LNCaP clone FGC (cell line): ENCODE results near the gene GPR52.

Experiments
- DNase-seq: peaks from one replicate; pipeline ENCODE4 v3.0.0-alpha.2; 2011; ENCODE audit warnings: low read depth
- H3K4me3 ChIP-seq: 2 replicates; pipeline ENCODE4 v1.5.1; 2011; ENCODE audit warnings: mild to moderate bottlenecking, low read depth, low read length, control low read depth
- CTCF ChIP-seq: IDR thresholded peaks from 2 replicates; pipeline ENCODE4 v1.5.1; 2012; ENCODE audit warnings: mild to moderate bottlenecking; ENCODE audit not compliant: control insufficient read depth, insufficient read depth; ENCODE audit errors: extremely low read depth

GPR52 gene

GRCh38 chr1:174448974-174449373 is 1.2 kb downstream of the GPR52 start:
- H3K4me3 ChIP-seq: no peak overlapping the region
- no peak for DNase-seq
- no peak for TF ChIP-seq CTCF

GRCh38 chr1:174451408-174451807 is 3.6 kb downstream of the GPR52 start:
- H3K4me3 ChIP-seq: no peak overlapping the region
- no peak for TF ChIP-seq CTCF
- DNase-seq: no peak

DNA sequence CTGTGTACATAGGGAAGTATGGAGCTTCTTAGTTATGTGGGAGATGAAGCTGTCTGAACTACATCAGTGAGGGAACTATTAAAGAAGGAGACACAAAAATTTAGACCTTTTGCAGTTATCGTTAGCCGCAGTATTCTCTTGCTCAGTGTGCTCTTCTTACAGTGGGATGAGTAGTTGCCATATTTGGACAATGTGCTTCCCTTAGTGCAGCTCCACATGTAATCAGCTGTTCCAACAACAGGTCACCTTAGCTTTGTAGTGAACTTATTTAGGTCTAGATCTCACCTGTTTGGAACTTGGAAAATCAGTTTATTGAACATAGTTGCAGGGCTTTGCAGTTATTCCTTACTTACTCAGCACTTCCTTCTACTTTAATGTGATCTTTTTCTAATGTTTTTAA is 18.1 kb downstream of the GPR52 start:
- DNase-seq: no peak
- TF ChIP-seq CTCF: no peak
- no peak overlapping the region for H3K4me3 ChIP-seq

DNA sequence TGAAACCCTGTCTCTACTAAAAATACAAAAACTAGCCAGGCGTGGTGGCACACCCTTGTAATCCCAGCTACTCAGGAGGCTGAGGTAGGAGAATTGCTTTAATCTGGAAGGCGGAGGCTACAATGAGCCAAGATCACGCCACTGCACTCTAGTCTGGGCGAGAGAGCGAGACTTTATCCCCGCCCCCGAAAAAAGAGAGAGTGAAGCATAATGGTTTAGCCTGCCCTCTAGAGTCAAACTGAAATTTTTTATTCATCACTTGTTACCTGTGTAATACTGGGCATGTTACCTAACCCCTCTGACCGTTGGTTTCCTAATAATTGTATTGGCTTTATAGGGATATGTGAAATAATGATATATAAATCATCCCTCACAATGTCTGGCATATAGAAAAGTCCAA is 18.8 kb downstream of the GPR52 start:
- peak; percentile 22; the same call in 1 of the 2 replicates for TF ChIP-seq CTCF
- H3K4me3 ChIP-seq: no peak overlapping the region
- DNase-seq: no peak

DNA sequence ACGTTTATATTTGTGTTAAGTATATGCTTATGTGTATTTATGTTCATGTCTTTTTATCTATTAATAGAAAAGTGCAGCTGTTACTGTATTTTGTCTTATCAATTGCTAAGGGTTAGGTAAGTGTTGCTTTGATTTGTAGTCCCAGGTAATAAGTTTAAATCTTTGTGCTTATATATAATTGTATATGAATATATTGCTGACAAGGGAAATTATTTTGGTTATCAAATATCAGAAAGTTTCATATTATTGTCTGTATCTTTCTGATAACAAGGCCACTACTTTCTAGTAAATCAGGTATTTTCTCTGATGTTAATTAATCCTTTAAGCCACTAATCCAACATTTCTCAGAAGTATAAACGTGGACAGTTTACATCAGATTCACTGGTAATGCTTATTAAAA is 21.3 kb downstream of the GPR52 start:
- no peak for DNase-seq
- no peak for TF ChIP-seq CTCF
- H3K4me3 ChIP-seq: no peak overlapping the region

- DNase-seq: no peak
- H3K4me3 ChIP-seq: no peak overlapping the region
- TF ChIP-seq CTCF: no peak
These were observed 21.9 kb downstream of the GPR52 start for GRCh38 chr1:174469687-174470086.

DNA sequence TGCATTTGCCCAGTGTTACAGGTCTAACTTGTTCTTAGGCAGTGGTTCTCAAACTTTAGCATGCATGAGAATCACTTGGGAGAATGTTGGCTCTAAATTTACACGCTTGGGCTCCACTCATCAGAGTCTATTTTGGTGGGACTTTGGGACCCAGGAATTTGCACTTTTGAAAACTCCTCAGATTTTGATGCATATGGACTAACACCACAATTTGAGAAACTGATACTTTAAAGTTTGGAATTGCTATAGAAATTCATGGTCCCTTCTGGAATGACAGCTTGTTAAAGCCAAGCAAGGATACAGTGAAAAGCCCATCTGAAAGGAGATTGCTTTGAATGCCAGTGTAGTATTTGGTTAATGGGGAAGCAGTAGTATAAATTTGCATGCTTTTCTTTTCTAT is 31.5 kb downstream of the GPR52 start:
- no peak for TF ChIP-seq CTCF
- DNase-seq: no peak
- H3K4me3 ChIP-seq: no peak overlapping the region
